Measurements from ENCODE around the gene RPL28. TPM values are rescaled to one million over a fixed set of nuclear protein-coding genes. Genes with fewer than 3 reads are reported as not detected.

RPL28 gene
- total and polyA plus RNA-seq, 10 of the 15 experiments (the other 5 are each of a cell fraction or from before 2014, with no cell fraction given), result 260 to 3,542 (median 891) TPM

DNA sequence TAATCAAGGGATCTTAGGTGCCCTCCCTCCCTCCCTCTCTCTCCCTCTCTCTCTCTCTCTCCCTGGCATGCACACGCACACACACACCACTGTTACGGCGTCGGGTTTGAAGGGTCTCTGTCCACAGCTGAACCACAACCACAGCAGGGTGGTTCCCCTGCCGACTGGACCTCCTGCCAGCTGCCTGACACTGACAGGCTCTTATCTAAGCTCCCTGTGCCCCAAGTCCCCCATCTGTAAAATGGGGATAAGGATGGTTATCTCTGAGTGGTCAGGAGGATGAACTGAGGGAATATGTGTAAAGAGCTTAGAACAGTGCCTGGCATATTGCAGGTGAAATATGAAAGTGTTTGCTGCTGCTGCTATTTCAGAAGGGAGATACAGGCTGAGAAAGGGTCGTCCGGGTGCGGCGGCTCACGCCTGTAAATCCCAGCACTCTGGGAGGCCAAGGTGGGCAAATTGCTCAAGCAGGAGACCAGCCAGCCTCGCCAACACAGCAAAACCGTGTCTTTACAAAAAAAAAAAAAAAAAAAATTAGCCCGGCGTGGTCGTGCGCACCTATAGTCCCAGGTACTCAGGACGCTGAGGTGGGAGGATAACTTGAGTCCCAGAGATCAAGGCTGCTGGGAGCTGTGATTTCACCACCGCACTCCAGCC, 58.2 kb downstream of the RPL28 start:
- ChIA-PET SMC1A (ENCODE audit: uncharacterized antibody, unreplicated experiment) (no interaction called here), RAD21 (ENCODE audit: unreplicated experiment) (no interaction called here), POLR2A (no interaction called here), CTCF (no interaction called here)
- H3K4me2 ChIP-seq (ENCODE audit: control insufficient read depth, insufficient read depth), result no peak overlapping the region
- H3K9ac ChIP-seq (ENCODE audit: control insufficient read depth, insufficient read depth, low read length), result no peak overlapping the region
- H3K36me3 ChIP-seq (ENCODE audit: control insufficient read depth in 2 of 2, insufficient read depth in 2 of 2, low read length in 1 of 2), result no peaks in the 10 kb centered on the region
- 42% methylated on average over 16 of the region's 18 CpGs for WGBS (ENCODE audit: insufficient coverage, insufficient replicate concordance, low lambda C conversion rate, missing lambda C conversion rate)
- no peaks in the 10 kb centered on the region for H3K79me2 ChIP-seq (ENCODE audit: control insufficient read depth, insufficient read depth, low read length)
- no peaks in the 10 kb centered on the region for H3K4me1 ChIP-seq (ENCODE audit: control insufficient read depth, insufficient read depth, low read length)
- in situ Hi-C loops (cut with MboI) (no loop called here), intact Hi-C loops (cut with micrococcal nuclease; ENCODE audit: unreplicated experiment) (no loop called here)
- H3K27me3 ChIP-seq (replicated peaks in 1 of 2; ENCODE audit: control insufficient read depth in 2 of 2, insufficient read depth in 2 of 2, low read length in 1 of 2), result peaks cover 0 to 1% of the 10 kb centered on the region in 2 experiments; a peak in 2 of 4 replicates
- no peak for ATAC-seq
- no peak overlapping the region for H3K27ac ChIP-seq (ENCODE audit: control insufficient read depth, insufficient read depth)
- DNase-seq (ENCODE audit: low read depth, low spot score), result no peak
- no peak overlapping the region for H2AFZ ChIP-seq (ENCODE audit: control insufficient read depth, low read depth, low read length)
- H3K4me3 ChIP-seq, result no peak overlapping the region
- H3K9me3 ChIP-seq (replicated peaks; ENCODE audit: control insufficient read depth, insufficient read depth, low read length), result no peaks in the 10 kb centered on the region
- no peak for FAIRE-seq
- no TSS peak for BruUV-seq (replicated peaks)
- no peaks in the 10 kb centered on the region for H4K20me1 ChIP-seq (ENCODE audit: control insufficient read depth, insufficient read depth)
- TF ChIP-seq SREBF2 (IDR thresholded peaks at IDR 0.05; ENCODE audit: low read length), result no peak
- TF ChIP-seq TCF3 (IDR thresholded peaks at IDR 0.05; ENCODE audit: borderline replicate concordance, insufficient read depth, low read depth, low read length), result no peak
- TF ChIP-seq CREM (IDR thresholded peaks at IDR 0.05; ENCODE audit: low read depth), result no peak
- no peak for TF ChIP-seq DPF2 (IDR thresholded peaks at IDR 0.05)
- TF ChIP-seq, protein P1, sequence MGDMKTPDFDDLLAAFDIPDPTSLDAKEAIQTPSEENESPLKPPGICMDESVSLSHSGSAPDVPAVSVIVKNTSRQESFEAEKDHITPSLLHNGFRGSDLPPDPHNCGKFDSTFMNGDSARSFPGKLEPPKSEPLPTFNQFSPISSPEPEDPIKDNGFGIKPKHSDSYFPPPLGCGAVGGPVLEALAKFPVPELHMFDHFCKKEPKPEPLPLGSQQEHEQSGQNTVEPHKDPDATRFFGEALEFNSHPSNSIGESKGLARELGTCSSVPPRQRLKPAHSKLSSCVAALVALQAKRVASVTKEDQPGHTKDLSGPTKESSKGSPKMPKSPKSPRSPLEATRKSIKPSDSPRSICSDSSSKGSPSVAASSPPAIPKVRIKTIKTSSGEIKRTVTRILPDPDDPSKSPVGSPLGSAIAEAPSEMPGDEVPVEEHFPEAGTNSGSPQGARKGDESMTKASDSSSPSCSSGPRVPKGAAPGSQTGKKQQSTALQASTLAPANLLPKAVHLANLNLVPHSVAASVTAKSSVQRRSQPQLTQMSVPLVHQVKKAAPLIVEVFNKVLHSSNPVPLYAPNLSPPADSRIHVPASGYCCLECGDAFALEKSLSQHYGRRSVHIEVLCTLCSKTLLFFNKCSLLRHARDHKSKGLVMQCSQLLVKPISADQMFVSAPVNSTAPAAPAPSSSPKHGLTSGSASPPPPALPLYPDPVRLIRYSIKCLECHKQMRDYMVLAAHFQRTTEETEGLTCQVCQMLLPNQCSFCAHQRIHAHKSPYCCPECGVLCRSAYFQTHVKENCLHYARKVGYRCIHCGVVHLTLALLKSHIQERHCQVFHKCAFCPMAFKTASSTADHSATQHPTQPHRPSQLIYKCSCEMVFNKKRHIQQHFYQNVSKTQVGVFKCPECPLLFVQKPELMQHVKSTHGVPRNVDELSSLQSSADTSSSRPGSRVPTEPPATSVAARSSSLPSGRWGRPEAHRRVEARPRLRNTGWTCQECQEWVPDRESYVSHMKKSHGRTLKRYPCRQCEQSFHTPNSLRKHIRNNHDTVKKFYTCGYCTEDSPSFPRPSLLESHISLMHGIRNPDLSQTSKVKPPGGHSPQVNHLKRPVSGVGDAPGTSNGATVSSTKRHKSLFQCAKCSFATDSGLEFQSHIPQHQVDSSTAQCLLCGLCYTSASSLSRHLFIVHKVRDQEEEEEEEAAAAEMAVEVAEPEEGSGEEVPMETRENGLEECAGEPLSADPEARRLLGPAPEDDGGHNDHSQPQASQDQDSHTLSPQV (IDR thresholded peaks at IDR 0.05), result no peak
- TF ChIP-seq NRF1 (conservative IDR thresholded peaks at IDR 0.05; ENCODE audit: low read depth, low read length), result no peak
- TF ChIP-seq IKZF2 (IDR thresholded peaks at IDR 0.05), result no peak
- TF ChIP-seq SREBF1 (IDR thresholded peaks at IDR 0.05; ENCODE audit: low read length), result no peak
- no peak for TF ChIP-seq TCF12 (IDR thresholded peaks at IDR 0.05; ENCODE audit: low read depth, low read length)
- TF ChIP-seq, protein P2, sequence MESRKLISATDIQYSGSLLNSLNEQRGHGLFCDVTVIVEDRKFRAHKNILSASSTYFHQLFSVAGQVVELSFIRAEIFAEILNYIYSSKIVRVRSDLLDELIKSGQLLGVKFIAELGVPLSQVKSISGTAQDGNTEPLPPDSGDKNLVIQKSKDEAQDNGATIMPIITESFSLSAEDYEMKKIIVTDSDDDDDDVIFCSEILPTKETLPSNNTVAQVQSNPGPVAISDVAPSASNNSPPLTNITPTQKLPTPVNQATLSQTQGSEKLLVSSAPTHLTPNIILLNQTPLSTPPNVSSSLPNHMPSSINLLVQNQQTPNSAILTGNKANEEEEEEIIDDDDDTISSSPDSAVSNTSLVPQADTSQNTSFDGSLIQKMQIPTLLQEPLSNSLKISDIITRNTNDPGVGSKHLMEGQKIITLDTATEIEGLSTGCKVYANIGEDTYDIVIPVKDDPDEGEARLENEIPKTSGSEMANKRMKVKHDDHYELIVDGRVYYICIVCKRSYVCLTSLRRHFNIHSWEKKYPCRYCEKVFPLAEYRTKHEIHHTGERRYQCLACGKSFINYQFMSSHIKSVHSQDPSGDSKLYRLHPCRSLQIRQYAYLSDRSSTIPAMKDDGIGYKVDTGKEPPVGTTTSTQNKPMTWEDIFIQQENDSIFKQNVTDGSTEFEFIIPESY (IDR thresholded peaks at IDR 0.05), result no peak
- TF ChIP-seq, protein P3, sequence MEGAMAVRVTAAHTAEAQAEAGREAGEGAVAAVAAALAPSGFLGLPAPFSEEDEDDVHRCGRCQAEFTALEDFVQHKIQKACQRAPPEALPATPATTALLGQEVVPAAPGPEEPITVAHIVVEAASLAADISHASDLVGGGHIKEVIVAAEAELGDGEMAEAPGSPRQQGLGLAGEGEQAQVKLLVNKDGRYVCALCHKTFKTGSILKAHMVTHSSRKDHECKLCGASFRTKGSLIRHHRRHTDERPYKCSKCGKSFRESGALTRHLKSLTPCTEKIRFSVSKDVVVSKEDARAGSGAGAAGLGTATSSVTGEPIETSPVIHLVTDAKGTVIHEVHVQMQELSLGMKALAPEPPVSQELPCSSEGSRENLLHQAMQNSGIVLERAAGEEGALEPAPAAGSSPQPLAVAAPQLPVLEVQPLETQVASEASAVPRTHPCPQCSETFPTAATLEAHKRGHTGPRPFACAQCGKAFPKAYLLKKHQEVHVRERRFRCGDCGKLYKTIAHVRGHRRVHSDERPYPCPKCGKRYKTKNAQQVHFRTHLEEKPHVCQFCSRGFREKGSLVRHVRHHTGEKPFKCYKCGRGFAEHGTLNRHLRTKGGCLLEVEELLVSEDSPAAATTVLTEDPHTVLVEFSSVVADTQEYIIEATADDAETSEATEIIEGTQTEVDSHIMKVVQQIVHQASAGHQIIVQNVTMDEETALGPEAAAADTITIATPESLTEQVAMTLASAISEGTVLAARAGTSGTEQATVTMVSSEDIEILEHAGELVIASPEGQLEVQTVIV (IDR thresholded peaks at IDR 0.05; ENCODE audit: borderline replicate concordance, partially characterized antibody), result no peak
- no peak for TF ChIP-seq WRNIP1 (IDR thresholded peaks at IDR 0.05; ENCODE audit: borderline replicate concordance, low read depth, low read length)
- no peak for TF ChIP-seq NR2C2 (IDR thresholded peaks at IDR 0.05; ENCODE audit: borderline replicate concordance, control insufficient read depth, insufficient read length, low read depth)
- TF ChIP-seq SIX5 (IDR thresholded peaks at IDR 0.05; ENCODE audit: low read depth, low read length, severe bottlenecking), result no peak
- TF ChIP-seq STAT1 (conservative IDR thresholded peaks at IDR 0.05), result no peak
